Astrocyte of the cerebellum (primary cell): ENCODE measurements around the gene AFF4.

Source experiments
- DNase-seq: peaks from one replicate; pipeline ENCODE4 v3.0.0-alpha.2; 2011; ENCODE audit warnings: low read depth
- H3K4me3 ChIP-seq: 2 replicates; pipeline ENCODE4 v1.5.1; 2011; ENCODE audit warnings: mild to moderate bottlenecking, low read depth, low read length, moderate library complexity
- CTCF ChIP-seq: IDR thresholded peaks from 2 replicates; pipeline ENCODE4 v1.5.1; 2012; ENCODE audit warnings: low read length, low read depth, moderate library complexity, mild to moderate bottlenecking; ENCODE audit errors: missing control alignments
- in situ Hi-C: cut with HindIII; loops from 2 replicates; pipeline ENCODE4 v1.10.0; 2017; ENCODE audit warnings: low sequenced_read_pairs

The AFF4 gene

DNA sequence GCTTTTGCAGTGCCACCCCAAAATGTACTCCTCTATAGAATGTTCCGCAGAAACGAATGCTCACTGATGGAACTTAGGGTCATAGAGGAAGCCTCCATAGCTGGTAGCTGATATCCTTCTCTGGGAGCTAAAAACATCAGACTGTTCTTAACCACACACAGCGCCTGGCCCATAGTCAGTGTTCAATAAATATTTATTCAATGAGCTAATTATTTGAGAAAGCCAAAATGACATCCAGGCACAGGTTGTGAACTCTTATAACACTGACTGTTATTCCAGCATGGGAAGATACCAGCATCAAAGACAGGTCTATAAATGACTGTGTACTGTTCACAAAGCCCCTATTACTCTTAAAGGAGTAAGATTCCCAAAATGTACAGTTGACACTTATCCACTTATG is 110.1 kb downstream of the AFF4 start:
- TF ChIP-seq CTCF = no peak
- in situ Hi-C loops = no loop called here
- no peak overlapping the region for H3K4me3 ChIP-seq
- DNase-seq = no peak

DNA sequence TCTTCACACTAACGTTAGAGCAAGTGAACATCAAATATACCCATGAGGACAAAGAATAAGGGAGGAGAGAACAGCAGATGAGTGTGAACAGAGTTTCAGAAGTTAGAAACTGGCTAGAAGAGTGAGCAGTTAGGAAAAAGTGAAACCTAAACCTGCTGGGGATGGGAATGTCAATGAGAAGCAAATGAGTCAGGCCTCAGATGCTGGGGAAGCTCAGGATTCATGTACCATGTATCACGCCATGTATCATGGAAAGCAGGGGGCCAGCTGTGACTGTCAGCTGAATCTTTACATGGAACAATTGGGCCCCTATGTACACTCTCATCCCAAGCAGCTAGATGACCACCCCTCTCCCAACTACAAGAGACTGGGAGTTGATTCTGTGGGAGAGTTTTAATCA is 113.4 kb downstream of the AFF4 start:
- in situ Hi-C loops = no loop called here
- DNase-seq = no peak
- no peak overlapping the region for H3K4me3 ChIP-seq
- no peak for TF ChIP-seq CTCF

- TF ChIP-seq CTCF = no peak
- no peak for DNase-seq
- H3K4me3 ChIP-seq = no peak overlapping the region
- in situ Hi-C loops = no loop called here
These were observed 114.1 kb downstream of the AFF4 start for GRCh38 chr5:132849347-132849746.

GRCh38 chr5:132848270-132848669 is 115.2 kb downstream of the AFF4 start:
- TF ChIP-seq CTCF = no peak
- no peak for DNase-seq
- H3K4me3 ChIP-seq = no peak overlapping the region
- in situ Hi-C loops = no loop called here

DNA sequence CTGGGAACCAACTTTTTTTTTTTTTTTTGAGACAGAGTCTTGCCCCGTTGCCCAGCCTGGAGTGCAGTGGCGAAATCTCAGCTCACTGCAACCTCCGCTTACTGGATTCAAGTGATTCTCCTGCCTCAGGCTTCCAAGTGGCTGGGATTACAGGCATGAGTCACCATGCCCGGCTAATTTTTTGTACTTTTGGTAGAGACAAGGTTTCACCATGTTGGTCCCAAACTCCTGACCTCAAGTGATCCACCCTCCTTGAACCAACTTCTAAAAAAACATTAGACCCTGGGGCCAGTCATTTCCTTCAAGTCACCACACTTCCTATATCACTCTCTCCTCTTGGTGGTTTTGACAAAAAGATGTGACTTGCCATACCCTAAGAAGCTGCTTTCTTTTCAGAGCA is 122.1 kb downstream of the AFF4 start:
- DNase-seq = no peak
- H3K4me3 ChIP-seq = no peak overlapping the region
- TF ChIP-seq CTCF = no peak
- in situ Hi-C loops = no loop called here

DNA sequence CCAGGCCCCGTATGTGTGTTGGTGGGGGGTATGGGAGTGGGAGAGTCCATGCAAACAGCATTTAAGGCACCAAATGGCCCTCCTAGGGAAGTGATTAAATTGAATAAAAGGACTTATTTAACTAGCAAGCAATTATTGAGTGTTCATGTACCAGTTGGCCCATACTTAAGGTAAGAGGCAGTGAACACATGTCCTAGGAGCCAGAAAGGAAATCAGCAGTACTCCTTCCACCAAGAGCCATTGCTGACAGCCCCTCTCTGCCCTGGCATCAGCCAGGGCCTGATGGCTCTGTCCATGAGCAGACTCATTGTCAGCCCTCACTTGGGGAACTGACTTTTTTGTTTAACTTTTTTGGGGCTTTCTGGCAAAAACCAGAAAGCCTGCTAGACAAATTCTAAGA is 122.5 kb downstream of the AFF4 start:
- in situ Hi-C loops = no loop called here

More for the DNA sequence above, 122.5 kb downstream of the AFF4 start:
- no peak for DNase-seq
- no peak overlapping the region for H3K4me3 ChIP-seq
- no peak for TF ChIP-seq CTCF
